ENCODE measurements around the gene ILKAP.

ILKAP gene

GRCh38 chr2:238122287-238123217 is 80.9 kb downstream of the ILKAP start:
- DNase-seq (ENCODE audit: low read depth): no peak

GRCh38 chr2:238121511-238122286 is 81.8 kb downstream of the ILKAP start:
- DNase-seq (ENCODE audit: low read depth): no peak

- no peak for DNase-seq (ENCODE audit: low read depth)
Measured at GRCh38 chr2:238120463-238121298, 82.8 kb downstream of the ILKAP start.
